Measurements from ENCODE around the gene CMC2. TPM values are rescaled to one million over a fixed set of nuclear protein-coding genes. Genes with fewer than 3 reads are reported as not detected.

Gene CMC2
- total RNA-seq, 4 donors from 2014 or later = 19.6 to 52.9 (median 32.6) TPM

DNA sequence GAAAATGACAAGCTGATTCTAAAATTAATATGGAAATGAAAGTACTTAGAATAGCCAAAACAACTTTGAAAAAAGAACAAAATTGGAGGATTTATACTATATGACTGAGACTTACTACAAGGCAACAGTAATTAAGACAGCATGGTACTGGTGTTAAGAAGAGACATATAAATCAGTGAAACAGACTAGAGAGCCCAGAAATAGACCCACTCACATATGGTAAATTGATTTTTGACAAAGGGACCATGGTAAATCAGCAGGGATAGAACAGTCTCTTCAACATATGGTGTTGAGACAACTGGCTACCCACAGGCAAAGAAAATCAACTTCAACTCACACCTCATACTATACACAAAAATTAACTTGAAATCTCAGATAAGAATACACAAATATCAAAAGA is 12.9 kb downstream of the CMC2 start:
- intact Hi-C loops (cut with DNase I; ENCODE audit: low total_unique reads) = no loop called here

DNA sequence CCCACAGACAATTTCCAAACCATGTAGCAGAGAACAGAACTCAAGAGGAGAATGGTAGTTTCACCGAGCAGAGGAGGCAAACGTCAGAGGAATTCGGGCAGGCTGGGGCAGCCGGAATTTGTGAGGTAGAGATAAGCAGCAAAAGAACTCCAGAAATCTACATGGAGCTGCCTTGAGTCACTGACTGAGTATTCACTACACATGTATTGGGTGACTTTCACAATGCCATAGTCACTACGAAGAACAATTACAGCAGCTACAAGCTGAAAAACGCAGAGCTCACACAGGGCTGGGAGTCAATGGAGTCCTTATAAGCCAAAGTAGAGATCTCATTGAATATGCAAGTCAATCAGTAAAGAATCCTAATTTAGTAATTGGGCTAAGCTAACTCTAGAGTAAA is 13.4 kb downstream of the CMC2 start:
- no peak overlapping the region for H3K4me3 ChIP-seq (ENCODE audit: low read depth, poor library complexity, severe bottlenecking)
- TF ChIP-seq POLR2A (IDR thresholded peaks at IDR 0.05) = no peak
- TF ChIP-seq, protein P1, sequence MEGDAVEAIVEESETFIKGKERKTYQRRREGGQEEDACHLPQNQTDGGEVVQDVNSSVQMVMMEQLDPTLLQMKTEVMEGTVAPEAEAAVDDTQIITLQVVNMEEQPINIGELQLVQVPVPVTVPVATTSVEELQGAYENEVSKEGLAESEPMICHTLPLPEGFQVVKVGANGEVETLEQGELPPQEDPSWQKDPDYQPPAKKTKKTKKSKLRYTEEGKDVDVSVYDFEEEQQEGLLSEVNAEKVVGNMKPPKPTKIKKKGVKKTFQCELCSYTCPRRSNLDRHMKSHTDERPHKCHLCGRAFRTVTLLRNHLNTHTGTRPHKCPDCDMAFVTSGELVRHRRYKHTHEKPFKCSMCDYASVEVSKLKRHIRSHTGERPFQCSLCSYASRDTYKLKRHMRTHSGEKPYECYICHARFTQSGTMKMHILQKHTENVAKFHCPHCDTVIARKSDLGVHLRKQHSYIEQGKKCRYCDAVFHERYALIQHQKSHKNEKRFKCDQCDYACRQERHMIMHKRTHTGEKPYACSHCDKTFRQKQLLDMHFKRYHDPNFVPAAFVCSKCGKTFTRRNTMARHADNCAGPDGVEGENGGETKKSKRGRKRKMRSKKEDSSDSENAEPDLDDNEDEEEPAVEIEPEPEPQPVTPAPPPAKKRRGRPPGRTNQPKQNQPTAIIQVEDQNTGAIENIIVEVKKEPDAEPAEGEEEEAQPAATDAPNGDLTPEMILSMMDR (IDR thresholded peaks at IDR 0.05) = no peak
- intact Hi-C loops (cut with DNase I; ENCODE audit: low total_unique reads) = no loop called here
- no peak for DNase-seq (ENCODE audit: low spot score in 2 of 2)
- WGBS, 2 donors = 41 to 49% methylated on average over 6 of the region's 6 CpGs

More for the DNA sequence above, 12.9 kb downstream of the CMC2 start:
- TF ChIP-seq, protein P1 (IDR thresholded peaks at IDR 0.05) = no peak
- no peak for TF ChIP-seq POLR2A (IDR thresholded peaks at IDR 0.05)
- DNase-seq (ENCODE audit: low spot score in 2 of 2) = no peak
- no peak overlapping the region for H3K4me3 ChIP-seq (ENCODE audit: low read depth, poor library complexity, severe bottlenecking)

DNA sequence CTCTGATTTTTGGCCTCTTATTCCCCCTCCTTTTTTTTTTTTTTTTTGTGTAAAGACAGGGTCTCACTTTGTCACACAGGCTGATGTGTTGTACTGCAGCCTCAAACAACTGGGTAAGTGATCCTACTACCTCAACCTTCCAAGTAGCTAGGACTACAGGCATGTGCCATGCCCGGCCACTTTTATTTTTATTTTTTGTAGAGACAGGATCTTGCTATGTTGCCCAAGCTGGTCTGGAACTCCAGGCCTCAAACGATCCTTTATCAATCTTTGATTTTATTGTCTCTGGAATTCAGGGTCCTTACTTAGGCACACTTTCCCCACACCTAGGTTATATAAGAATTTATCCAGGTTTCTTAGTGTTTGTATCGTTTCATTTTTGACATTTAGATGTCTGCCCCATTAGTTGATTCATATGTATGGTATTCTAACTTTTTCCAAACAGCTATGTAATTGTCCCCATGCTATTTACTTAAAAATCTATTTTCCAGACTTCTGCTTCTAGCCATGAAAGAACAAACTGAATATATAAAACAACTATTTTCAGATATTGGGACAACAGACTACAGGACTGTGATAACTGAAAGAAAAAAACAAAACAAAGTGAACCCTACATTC is 13.9 kb downstream of the CMC2 start:
- no peak for DNase-seq (ENCODE audit: low spot score in 2 of 2)
- intact Hi-C loops (cut with DNase I; ENCODE audit: low total_unique reads) = no loop called here
- TF ChIP-seq, protein P1 (IDR thresholded peaks at IDR 0.05) = no peak
- no peak overlapping the region for H3K4me3 ChIP-seq (ENCODE audit: low read depth, poor library complexity, severe bottlenecking)
- WGBS, 2 donors = 39 to 41% methylated on average over 3 of the region's 3 CpGs

DNA sequence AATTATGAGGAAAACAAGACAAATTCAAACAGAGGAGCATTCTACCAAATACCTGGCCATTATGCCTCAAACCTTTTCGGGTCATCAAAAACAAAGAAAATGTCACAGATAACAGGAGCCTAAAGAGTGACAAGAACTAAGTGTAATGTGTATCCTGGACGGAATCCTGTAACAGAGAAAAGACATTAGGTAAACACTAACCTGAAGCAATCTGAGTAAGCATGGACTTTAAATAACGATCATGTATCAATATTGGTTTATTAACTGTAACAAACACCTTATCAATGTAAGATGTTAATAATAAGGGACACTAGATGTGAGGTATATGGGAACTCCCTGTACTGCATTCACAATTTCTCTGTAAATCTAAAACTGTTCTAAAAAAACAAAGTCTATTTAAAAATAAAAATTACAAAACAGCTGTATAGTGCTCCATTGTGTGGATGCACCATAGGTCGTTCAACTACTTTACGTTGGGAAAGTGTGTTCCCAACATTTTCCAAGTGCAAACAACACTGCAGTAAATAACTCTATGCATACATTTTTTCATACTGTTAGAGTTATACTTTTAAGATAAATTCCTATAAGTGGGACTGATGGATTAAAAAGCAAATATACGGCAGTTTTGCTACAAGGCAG is 14.8 kb downstream of the CMC2 start:
- DNase-seq (ENCODE audit: low spot score in 2 of 2) = no peak
- H3K4me3 ChIP-seq (ENCODE audit: low read depth, poor library complexity, severe bottlenecking) = no peak overlapping the region
- WGBS, 2 donors = 64 to 66% methylated on average over 6 of the region's 6 CpGs
- TF ChIP-seq, protein P1 (IDR thresholded peaks at IDR 0.05) = no peak
- no peak for TF ChIP-seq POLR2A (IDR thresholded peaks at IDR 0.05)
- intact Hi-C loops (cut with DNase I; ENCODE audit: low total_unique reads) = no loop called here

DNA sequence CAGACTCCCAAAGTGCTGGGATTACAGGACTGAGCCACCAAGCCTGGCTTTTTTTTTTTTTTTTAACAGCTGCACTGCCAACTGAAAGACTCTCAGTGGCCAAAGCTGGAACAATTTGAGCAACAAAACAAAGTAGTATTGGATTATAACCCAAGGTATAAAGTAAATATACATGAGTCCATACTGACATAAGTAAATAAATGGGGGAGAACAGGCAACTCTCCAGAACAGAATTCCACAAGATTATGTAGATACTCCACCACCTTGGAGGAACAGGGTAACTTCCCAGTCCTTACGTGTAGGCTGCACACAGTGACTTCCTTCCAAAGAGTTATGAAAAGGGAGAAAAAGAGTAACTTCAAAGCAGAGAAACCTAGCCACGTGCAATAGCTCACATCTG is 15.7 kb downstream of the CMC2 start:
- WGBS, 2 donors = 92 to 93% methylated on average over 2 of the region's 2 CpGs
- H3K4me3 ChIP-seq (ENCODE audit: low read depth, poor library complexity, severe bottlenecking) = no peak overlapping the region
- no peak for DNase-seq (ENCODE audit: low spot score in 2 of 2)
- intact Hi-C loops (cut with DNase I; ENCODE audit: low total_unique reads) = no loop called here
- TF ChIP-seq, protein P1 (IDR thresholded peaks at IDR 0.05) = no peak
- TF ChIP-seq POLR2A (IDR thresholded peaks at IDR 0.05) = no peak

DNA sequence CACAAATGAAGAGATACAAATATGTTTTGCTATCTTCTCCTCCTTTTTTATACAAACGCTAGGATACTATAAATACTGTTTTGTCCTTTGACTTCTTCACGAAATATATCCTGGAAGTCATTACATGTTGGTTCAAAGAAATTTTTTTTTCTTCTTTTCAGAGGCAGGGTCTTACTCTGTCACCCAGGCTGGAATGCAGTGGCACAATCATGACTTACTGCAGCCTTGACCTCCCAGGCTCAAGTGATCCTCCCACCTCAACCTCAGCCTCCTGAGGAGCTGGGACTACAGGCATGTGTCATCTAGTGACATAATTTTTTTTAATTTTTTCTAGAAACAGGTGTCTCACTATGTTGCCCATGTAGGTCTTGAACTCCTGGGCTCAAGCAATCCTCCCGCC is 16.1 kb downstream of the CMC2 start:
- 94 to 96% methylated on average over 3 of the region's 3 CpGs for WGBS, 2 donors
- no peak for DNase-seq (ENCODE audit: low spot score in 2 of 2)
- TF ChIP-seq POLR2A (IDR thresholded peaks at IDR 0.05) = no peak
- TF ChIP-seq, protein P1 (IDR thresholded peaks at IDR 0.05) = no peak
- H3K4me3 ChIP-seq (ENCODE audit: low read depth, poor library complexity, severe bottlenecking) = no peak overlapping the region
- intact Hi-C loops (cut with DNase I; ENCODE audit: low total_unique reads) = no loop called here

All from lower leg skin (tissue), 4 donors.